RWPE2 (cell line): ENCODE data around the gene EGR4.

Experiments
- ATAC-seq: fragments of 200-7000 bp; cut with Tn5 transposase; 3 replicates; pipeline ENCODE4 v1.9.1; 2021; ENCODE audit warnings: low read depth
- DNase-seq: peaks from one replicate; pipeline ENCODE4 v3.0.0-alpha.2; 2020; ENCODE audit warnings: low spot score
- H3K27ac ChIP-seq: fragments of 450-650 bp; 2 replicates; pipeline ENCODE4 v1.5.1; 2017; ENCODE audit warnings: mild to moderate bottlenecking; ENCODE audit not compliant: poor library complexity, severe bottlenecking
- H3K27me3 ChIP-seq: fragments of 250-450 bp; sonication (Bioruptor Pico); 2 replicates; pipeline ENCODE4 v1.5.1; 2021; ENCODE audit warnings: mild to moderate bottlenecking, moderate library complexity; ENCODE audit not compliant: insufficient read depth, poor library complexity, severe bottlenecking
- H3K36me3 ChIP-seq: fragments of 250-450 bp; sonication (Bioruptor Pico); 2 replicates; pipeline ENCODE4 v1.5.1; 2020; ENCODE audit warnings: low read depth, mild to moderate bottlenecking, moderate library complexity
- H3K4me1 ChIP-seq: fragments of 250-450 bp; sonication (Bioruptor Pico); 2 replicates; pipeline ENCODE4 v1.5.1; 2021; ENCODE audit warnings: mild to moderate bottlenecking, moderate library complexity; ENCODE audit not compliant: insufficient read depth, poor library complexity, severe bottlenecking
- H3K4me3 ChIP-seq: fragments of 250-450 bp; sonication (Bioruptor Pico); 2 replicates; pipeline ENCODE4 v1.5.1; 2021; ENCODE audit warnings: mild to moderate bottlenecking, moderate library complexity; ENCODE audit not compliant: severe bottlenecking
- H3K9me3 ChIP-seq: fragments of 250-450 bp; sonication (Bioruptor Pico); 2 replicates; pipeline ENCODE4 v1.5.1; 2021; ENCODE audit warnings: mild to moderate bottlenecking, moderate library complexity; ENCODE audit not compliant: severe bottlenecking
- CTCF ChIP-seq: fragments of 450-650 bp; IDR thresholded peaks from one replicate; pipeline ENCODE4 v1.5.1; 2017; ENCODE audit warnings: mild to moderate bottlenecking, moderate library complexity; ENCODE audit not compliant: poor library complexity, severe bottlenecking

The EGR4 gene

GRCh38 chr2:73258186-73258912 is 35.0 kb downstream of the EGR4 start:
- H3K36me3 ChIP-seq: peaks cover 11% of the 10 kb centered on the region
- no peak for TF ChIP-seq CTCF

DNA sequence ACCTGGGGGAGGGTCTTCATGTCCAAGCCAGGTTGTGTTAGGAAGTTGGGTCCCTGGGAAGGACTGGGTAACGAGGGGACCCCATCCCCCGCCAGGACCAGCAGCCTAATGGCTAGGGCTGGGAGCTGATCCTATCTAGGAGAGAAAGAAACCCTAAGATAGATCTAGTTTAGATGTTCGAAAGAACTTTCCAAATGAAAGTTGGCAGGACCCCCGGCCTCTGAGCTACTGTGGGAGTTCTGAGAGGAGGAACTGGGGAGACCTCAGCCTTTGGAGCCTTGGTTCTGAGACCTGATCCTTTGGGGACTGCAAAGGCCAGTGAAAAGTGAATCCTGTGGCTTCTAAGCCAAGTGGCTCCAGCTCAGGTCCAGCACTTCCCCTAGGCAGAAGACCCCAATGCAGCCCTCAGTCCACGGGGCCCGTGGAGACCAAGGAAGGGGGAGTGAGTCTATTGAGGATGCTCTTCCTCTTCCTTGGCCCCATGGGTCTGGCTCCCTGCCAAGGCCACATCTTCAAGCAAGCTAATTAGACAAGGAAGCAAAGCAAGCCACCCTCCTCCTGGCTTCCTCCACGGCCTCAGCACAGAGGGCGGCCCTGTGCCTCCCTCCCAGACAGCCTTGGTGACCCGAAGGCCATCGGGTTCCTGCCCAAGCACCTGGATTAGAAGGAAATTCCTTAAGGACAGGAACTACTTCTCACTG is 35.8 kb downstream of the EGR4 start:
- Histone ChIP-seq H3K4me1 (peaks cover 10% of the 10 kb centered on the region), H3K4me3 (no peak overlapping the region), H3K27me3 (no peaks in the 10 kb centered on the region), H3K36me3 (peaks cover 19% of the 10 kb centered on the region), H3K27ac (no peak overlapping the region), H3K9me3 (no peaks in the 10 kb centered on the region)
- ATAC-seq (no peak), DNase-seq (no peak)
- no peak for TF ChIP-seq CTCF

More at GRCh38 chr2:73258186-73258912, 35.0 kb downstream of the EGR4 start:
- ATAC-seq (no peak), DNase-seq (no peak)
- Histone ChIP-seq H3K4me1 (peaks cover 10% of the 10 kb centered on the region), H3K27ac (no peak overlapping the region), H3K4me3 (no peak overlapping the region), H3K9me3 (no peaks in the 10 kb centered on the region), H3K27me3 (no peaks in the 10 kb centered on the region)

- Histone ChIP-seq H3K36me3 (peaks cover 24% of the 10 kb centered on the region), H3K4me1 (peaks cover 10% of the 10 kb centered on the region), H3K4me3 (no peak overlapping the region), H3K9me3 (no peaks in the 10 kb centered on the region), H3K27ac (no peak overlapping the region), H3K27me3 (no peaks in the 10 kb centered on the region)
- ATAC-seq: no peak
- TF ChIP-seq CTCF: no peak
- DNase-seq: no peak
Observed at GRCh38 chr2:73257021-73257420, 36.3 kb downstream of the EGR4 start.

- DNase-seq: no peak
- no peak for ATAC-seq
- H3K4me1 ChIP-seq: peaks cover 10% of the 10 kb centered on the region
- TF ChIP-seq CTCF: no peak
- H3K27me3 ChIP-seq: no peaks in the 10 kb centered on the region
- no peak overlapping the region for H3K4me3 ChIP-seq
- H3K9me3 ChIP-seq: no peaks in the 10 kb centered on the region
- H3K36me3 ChIP-seq: peaks cover 28% of the 10 kb centered on the region
- H3K27ac ChIP-seq: no peak overlapping the region
Observed at GRCh38 chr2:73256618-73256922, 36.8 kb downstream of the EGR4 start.
